GM19463 (cell line): ENCODE results near the gene NUDT8.
A peak's percentile ranks its signal among the peaks of the same experiment; 100 is the strongest.
"Not testable (repeated sequence)": the region's sequence is repeated elsewhere in the genome, so short reads cannot be mapped to it uniquely, and the experiment has no call there.

ENCODE experiments used
- ATAC-seq: cut with Tn5 transposase; IDR thresholded peaks from one replicate; pipeline ENCODE4 v1.9.1; 2021; ENCODE audit warnings: mild to moderate bottlenecking, moderate library complexity; ENCODE audit not compliant: unreplicated experiment

NUDT8 gene

DNA sequence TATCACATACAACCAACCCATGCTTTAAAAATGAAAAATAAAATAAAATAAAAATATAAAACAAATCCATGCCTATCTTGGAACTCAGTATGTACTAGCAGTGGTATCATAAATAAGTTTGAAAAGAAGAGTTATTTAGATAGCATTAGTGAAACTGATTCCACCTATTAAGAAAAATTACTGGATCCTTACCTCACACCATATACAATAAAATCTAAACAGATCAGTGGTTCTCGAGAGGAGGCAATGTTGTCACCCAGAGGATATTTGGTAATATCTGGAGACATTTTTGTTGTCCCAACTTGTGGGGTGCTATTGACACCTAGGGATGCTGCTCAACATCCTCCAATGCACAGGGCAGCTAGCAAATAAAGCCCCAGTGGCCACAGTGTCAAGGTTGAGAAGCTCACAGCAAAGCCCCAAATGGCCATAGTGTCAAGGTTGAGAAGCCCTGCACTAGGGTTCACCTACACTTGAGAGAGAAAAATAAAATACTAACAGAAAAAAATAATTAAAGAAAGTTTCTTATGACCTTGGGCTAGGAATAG lies 32.9 kb downstream of the NUDT8 start:
- no peak for ATAC-seq

- ATAC-seq, result no peak
Observed at GRCh38 chr11:67594480-67594879, 35.3 kb downstream of the NUDT8 start.

DNA sequence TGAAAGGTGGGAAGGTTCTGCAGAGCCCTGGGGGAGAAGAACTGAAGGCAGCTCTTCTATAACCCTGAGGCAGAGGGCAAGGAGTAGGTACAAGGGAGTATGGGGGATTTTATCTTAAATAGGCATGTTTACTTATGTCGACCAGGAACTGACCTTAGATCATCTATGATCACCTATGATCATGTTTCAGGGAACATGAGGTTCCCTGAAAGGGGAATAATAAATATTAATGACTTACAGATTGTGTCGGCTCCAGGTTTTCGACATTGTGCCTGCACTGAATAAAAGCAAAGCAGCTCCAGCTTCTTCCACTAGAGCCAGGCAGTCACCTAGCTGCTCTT lies 36.2 kb downstream of the NUDT8 start:
- ATAC-seq, result no peak

DNA sequence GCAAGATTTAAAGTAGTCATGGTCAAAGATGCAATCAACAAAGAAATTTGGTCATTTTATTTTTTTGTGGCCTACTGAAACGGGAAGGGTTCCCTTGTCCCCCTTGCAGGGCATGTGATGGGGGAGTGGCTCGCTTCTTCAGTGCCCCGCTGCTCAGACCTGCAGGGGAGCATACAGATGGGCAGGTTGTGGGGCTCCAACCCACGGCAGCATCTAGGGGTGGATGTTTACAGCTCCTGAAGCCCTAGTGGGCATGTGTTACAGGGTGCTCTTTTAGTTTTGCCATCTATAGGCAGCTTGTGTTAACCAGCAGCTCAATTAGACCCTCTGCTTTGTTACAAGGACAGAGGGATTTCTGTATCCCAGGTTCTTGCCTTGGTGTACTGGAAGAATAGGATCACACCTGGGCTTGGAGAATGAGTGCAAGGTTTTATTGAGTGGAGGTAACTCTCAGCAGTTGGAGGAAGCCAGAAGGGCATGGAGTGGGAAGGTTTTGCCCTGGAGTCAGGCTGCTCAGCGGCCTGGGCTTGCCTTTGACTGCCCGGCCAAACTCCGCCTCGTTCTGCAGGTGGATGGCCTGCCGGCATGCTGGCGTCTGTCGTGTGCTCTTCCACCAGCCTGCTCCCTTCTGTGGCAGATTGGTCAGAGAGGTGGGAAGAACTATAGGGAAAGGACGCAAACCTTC lies 36.7 kb downstream of the NUDT8 start:
- ATAC-seq, result no peak

- ATAC-seq, result not testable (repeated sequence)
Observed at GRCh38 chr11:67588899-67589415, 40.8 kb downstream of the NUDT8 start.

- ATAC-seq, result peak; percentile 39
Observed at GRCh38 chr11:67588136-67588503, 41.6 kb downstream of the NUDT8 start.

GRCh38 chr11:67586568-67587250 lies 43.0 kb downstream of the NUDT8 start:
- no peak for ATAC-seq

DNA sequence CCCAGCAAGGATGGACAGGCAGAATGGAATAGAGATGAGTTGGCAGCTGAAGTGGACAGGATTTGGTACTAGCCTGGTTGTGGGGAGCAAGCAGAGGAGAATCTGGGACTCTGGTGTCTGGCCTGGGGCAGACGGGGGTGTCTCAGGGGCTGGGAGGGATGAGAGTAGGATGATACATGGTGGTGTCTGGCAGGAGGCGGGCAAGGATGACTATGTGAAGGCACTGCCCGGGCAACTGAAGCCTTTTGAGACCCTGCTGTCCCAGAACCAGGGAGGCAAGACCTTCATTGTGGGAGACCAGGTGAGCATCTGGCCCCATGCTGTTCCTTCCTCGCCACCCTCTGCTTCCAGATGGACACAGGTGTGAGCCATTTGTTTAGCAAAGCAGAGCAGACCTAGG lies 43.8 kb downstream of the NUDT8 start:
- no peak for ATAC-seq

GRCh38 chr11:67584881-67585873 lies 44.6 kb downstream of the NUDT8 start:
- no peak for ATAC-seq

- peak; percentile 5 for ATAC-seq
Observed at GRCh38 chr11:67584205-67584880, 45.4 kb downstream of the NUDT8 start.

DNA sequence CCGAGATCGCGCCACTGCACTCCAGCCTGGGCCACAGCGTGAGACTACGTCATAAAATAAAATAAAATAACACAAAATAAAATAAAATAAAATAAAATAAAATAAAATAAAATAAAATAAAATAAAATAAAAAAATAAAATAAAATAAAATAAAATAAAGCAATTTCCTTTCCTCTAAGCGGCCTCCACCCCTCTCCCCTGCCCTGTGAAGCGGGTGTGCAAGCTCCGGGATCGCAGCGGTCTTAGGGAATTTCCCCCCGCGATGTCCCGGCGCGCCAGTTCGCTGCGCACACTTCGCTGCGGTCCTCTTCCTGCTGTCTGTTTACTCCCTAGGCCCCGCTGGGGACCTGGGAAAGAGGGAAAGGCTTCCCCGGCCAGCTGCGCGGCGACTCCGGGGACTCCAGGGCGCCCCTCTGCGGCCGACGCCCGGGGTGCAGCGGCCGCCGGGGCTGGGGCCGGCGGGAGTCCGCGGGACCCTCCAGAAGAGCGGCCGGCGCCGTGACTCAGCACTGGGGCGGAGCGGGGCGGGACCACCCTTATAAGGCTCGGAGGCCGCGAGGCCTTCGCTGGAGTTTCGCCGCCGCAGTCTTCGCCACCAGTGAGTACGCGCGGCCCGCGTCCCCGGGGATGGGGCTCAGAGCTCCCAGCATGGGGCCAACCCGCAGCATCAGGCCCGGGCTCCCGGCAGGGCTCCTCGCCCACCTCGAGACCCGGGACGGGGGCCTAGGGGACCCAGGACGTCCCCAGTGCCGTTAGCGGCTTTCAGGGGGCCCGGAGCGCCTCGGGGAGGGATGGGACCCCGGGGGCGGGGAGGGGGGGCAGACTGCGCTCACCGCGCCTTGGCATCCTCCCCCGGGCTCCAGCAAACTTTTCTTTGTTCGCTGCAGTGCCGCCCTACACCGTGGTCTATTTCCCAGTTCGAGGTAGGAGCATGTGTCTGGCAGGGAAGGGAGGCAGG lies 46.2 kb downstream of the NUDT8 start, which contains the start of gene GSTP1:
TSS of gene GSTP1 (plus strand) at position 566 of the 958 bp plus-strand sequence. CDS start at position 598, 32 bp downstream.
- peak; percentile 57 for ATAC-seq

DNA sequence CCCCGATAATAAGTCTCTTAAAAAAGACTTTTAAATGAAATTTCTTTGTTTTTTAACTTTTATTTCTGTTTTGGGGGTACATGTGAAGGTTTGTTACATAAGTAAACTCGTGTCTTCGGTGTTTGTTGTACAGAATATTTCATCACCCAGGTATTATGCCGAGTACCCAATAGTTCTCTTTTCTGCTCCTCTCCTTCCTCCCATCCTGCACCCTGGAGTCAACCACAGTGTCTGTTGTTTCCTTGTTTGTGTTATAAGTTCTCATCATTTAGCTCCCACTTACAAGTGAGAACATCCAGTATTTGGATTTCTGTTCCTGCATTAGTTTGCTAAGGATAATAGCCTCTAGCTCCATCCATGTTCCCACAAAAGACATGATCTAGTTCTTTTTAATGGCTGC lies 47.7 kb downstream of the NUDT8 start:
- ATAC-seq, result no peak

- ATAC-seq, result no peak
Observed at GRCh38 chr11:67581469-67581868, 48.3 kb downstream of the NUDT8 start.

DNA sequence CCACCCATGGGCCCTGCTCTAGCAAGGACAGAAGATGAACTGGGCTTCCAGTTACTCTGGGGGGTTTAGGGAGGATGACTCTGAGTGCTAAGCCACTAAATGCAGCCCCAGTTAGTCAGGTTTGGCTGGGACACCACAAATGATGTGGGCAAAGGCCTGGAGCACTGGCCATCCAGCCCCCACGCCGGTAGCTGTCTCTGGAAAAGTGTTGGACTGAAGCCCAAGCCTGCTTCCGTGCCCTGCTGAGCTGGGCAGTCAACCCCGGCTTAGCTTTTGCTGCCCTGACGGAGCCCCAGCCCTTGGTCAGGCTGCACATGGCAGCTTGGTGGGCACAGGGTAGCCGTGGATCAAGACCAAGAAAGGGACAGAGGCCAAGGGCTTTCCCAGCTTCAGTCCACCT lies 51.8 kb downstream of the NUDT8 start:
- no peak for ATAC-seq
